Measurements from ENCODE around the gene BIRC7.

DNA sequence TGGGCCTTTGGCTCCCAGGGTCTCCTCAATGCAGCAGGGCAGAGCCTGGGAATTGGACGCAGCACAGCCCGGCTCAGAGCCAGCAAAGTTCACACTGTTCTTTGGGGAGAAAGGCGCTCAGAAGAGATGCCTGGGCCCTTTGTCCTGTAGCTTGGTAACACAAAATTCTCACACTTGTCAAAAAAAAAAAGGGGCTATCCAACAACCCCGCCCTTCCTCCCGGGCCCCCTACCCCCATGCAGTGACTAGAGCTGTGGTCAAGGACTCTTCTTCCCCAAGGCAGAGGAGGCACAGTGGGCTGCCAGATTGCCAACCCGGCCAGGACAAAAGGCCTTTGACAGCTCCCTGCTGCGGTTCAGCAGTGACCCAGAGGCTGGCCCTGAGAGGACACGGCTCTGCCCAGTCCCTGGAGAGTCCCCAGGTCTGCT is 16.6 kb downstream of the BIRC7 start:
- TF ChIP-seq, protein P1, sequence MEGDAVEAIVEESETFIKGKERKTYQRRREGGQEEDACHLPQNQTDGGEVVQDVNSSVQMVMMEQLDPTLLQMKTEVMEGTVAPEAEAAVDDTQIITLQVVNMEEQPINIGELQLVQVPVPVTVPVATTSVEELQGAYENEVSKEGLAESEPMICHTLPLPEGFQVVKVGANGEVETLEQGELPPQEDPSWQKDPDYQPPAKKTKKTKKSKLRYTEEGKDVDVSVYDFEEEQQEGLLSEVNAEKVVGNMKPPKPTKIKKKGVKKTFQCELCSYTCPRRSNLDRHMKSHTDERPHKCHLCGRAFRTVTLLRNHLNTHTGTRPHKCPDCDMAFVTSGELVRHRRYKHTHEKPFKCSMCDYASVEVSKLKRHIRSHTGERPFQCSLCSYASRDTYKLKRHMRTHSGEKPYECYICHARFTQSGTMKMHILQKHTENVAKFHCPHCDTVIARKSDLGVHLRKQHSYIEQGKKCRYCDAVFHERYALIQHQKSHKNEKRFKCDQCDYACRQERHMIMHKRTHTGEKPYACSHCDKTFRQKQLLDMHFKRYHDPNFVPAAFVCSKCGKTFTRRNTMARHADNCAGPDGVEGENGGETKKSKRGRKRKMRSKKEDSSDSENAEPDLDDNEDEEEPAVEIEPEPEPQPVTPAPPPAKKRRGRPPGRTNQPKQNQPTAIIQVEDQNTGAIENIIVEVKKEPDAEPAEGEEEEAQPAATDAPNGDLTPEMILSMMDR (conservative IDR thresholded peaks at IDR 0.05), result no peak
- TF ChIP-seq ZFX (IDR thresholded peaks at IDR 0.05), result no peak
